Right forelimb (tissue), 1 donor: ENCODE results near the gene NLRC4.
"Not testable (repeated sequence)": the region's sequence is repeated elsewhere in the genome, so short reads cannot be mapped to it uniquely, and the experiment has no call there.

Experiments used
- DNase-seq: peaks from one replicate; pipeline ENCODE4 v3.0.0-alpha.2; 2018

NLRC4 gene

GRCh38 chr2:32264422-32265105, at the start of gene NLRC4:
Gene NLRC4, minus strand, starts transcription at chr2:32264886. Its CDS starts 8,111 bp downstream, at chr2:32256775.
- no peak for DNase-seq

- no peak for DNase-seq
Observed at GRCh38 chr2:32310577-32310976, 45.9 kb upstream of the NLRC4 start.

- DNase-seq: not testable (repeated sequence)
Observed at GRCh38 chr2:32293966-32294562, 29.4 kb upstream of the NLRC4 start.

GRCh38 chr2:32293493-32293892, 28.8 kb upstream of the NLRC4 start:
- DNase-seq: not testable (repeated sequence)

GRCh38 chr2:32291746-32292145, 27.1 kb upstream of the NLRC4 start:
- DNase-seq: no peak

- no peak for DNase-seq
Observed at GRCh38 chr2:32290000-32290339, 25.3 kb upstream of the NLRC4 start.

- DNase-seq: no peak
Observed at GRCh38 chr2:32289165-32289999, 24.7 kb upstream of the NLRC4 start.

GRCh38 chr2:32284321-32284720, 19.6 kb upstream of the NLRC4 start:
- no peak for DNase-seq

- DNase-seq: no peak
Observed at GRCh38 chr2:32278478-32278853, 13.8 kb upstream of the NLRC4 start.

GRCh38 chr2:32277674-32278477, 13.2 kb upstream of the NLRC4 start, which contains the start of gene YIPF4:
Gene YIPF4, plus strand, starts transcription at chr2:32277904. Its CDS starts 252 bp downstream, at chr2:32278156.
- DNase-seq: peak; percentile 96

- no peak for DNase-seq
Observed at GRCh38 chr2:32277363-32277673, 12.6 kb upstream of the NLRC4 start.

- DNase-seq: not testable (repeated sequence)
Observed at GRCh38 chr2:32275790-32276189, 11.1 kb upstream of the NLRC4 start.

- DNase-seq: no peak
Observed at GRCh38 chr2:32274289-32274688, 9.6 kb upstream of the NLRC4 start.

- DNase-seq: no peak
Observed at GRCh38 chr2:32272279-32272678, 7.6 kb upstream of the NLRC4 start.

- DNase-seq: no peak
Observed at GRCh38 chr2:32271063-32271462, 6.4 kb upstream of the NLRC4 start.

- no peak for DNase-seq
Observed at GRCh38 chr2:32262105-32262504, 2.6 kb downstream of the NLRC4 start.

- no peak for DNase-seq
Observed at GRCh38 chr2:32260376-32260775, 4.3 kb downstream of the NLRC4 start.

- no peak for DNase-seq
Observed at GRCh38 chr2:32258242-32258641, 6.4 kb downstream of the NLRC4 start.

GRCh38 chr2:32250290-32250689, 14.4 kb downstream of the NLRC4 start:
- no peak for DNase-seq

- no peak for DNase-seq
Observed at GRCh38 chr2:32249731-32250236, 14.9 kb downstream of the NLRC4 start.

GRCh38 chr2:32248299-32248698, 16.4 kb downstream of the NLRC4 start:
- DNase-seq: no peak

GRCh38 chr2:32246911-32247310, 17.8 kb downstream of the NLRC4 start:
- DNase-seq: no peak

GRCh38 chr2:32242331-32242730, 22.4 kb downstream of the NLRC4 start:
- DNase-seq: no peak
